ENCODE measurements around the gene GSDME. TPM values are rescaled to one million over a fixed set of nuclear protein-coding genes. Genes with fewer than 3 reads are reported as not detected.

GSDME gene
- total RNA-seq, 3 donors from 2014 or later (not counting 1 experiment from before 2014, with no cell fraction given), result 0.20 to 0.31 TPM; not detected in 1

DNA sequence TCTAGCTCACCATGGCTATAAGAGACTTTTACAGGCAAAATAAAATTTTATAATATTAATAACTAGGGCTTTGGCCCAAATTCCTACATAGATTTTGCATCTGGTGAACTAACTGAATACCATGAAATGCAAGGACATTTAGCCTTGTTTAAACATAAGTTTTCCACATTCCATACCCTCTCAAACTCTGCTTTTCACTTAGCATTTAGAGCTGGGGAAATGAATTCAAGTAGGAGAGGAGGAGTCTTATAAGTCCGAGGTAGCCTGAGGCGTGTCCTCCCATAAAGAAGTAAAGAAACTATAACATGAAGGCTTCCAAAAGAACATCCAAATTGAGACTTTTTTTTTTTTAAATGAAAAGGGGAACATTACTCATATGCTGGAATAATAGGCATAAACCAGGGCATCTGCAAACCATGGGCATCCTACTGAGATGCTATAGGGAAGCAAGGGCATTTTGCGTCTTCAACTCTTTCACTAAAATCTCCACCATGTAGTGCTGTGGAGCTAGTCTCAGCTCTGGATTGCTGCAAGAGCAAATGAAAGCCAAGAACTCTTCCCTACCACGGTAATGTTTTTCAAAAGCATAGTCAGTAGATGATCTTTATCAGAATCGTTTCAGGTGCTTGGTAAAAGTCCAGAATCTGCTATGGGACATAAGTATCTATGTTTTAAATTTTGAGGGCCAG is 104.9 kb downstream of the GSDME start:
- Histone ChIP-seq H3K9me3 (ENCODE audit: control insufficient read depth, insufficient read depth, low read length) (no peaks in the 10 kb centered on the region), H3K27me3 (ENCODE audit: control insufficient read depth, insufficient read depth, low read length) (no peaks in the 10 kb centered on the region), H3K4me3 (ENCODE audit: low read length) (no peak overlapping the region), H3K36me3 (ENCODE audit: control insufficient read depth, insufficient read depth, low read length) (no peaks in the 10 kb centered on the region), H3K4me1 (ENCODE audit: control insufficient read depth, insufficient read depth, low read length) (no peaks in the 10 kb centered on the region), H3K27ac (ENCODE audit: low read length) (no peak overlapping the region)
- no peak for DNase-seq
- TF ChIP-seq CTCF (IDR thresholded peaks at IDR 0.05), result no peak
- no peak for ATAC-seq
- Mint-ChIP-seq H3K27ac (peak overlapping the region; percentile 63 to 70), H3K4me1 (peaks cover 11 to 12% of the 10 kb centered on the region in 2 donors), H3K36me3 (no peaks in the 10 kb centered on the region), H3K9me3 (no peaks in the 10 kb centered on the region), H3K27me3 (ENCODE audit: low read depth in 2 of 2) (no peaks in the 10 kb centered on the region), H3K4me3 (no peak overlapping the region)
- intact Hi-C loops (cut with micrococcal nuclease), result no loop called here
- WGBS (ENCODE audit: insufficient coverage), result 75% methylated on average over 4 of the region's 5 CpGs

Other genes with a start within 250 kb of the GSDME start
- 10 to 100 TPM; 15.2 to 16.3 (median 15.4) TPM for gene PALS2, start 184.0 kb downstream of the GSDME start, total RNA-seq
- gene OSBPL3, start 222.7 kb upstream of the GSDME start, total RNA-seq, result 10 to 100 TPM; 50.7 to 99.1 (median 65.1) TPM